ENCODE data around the gene SOX10.

SOX10 gene

DNA sequence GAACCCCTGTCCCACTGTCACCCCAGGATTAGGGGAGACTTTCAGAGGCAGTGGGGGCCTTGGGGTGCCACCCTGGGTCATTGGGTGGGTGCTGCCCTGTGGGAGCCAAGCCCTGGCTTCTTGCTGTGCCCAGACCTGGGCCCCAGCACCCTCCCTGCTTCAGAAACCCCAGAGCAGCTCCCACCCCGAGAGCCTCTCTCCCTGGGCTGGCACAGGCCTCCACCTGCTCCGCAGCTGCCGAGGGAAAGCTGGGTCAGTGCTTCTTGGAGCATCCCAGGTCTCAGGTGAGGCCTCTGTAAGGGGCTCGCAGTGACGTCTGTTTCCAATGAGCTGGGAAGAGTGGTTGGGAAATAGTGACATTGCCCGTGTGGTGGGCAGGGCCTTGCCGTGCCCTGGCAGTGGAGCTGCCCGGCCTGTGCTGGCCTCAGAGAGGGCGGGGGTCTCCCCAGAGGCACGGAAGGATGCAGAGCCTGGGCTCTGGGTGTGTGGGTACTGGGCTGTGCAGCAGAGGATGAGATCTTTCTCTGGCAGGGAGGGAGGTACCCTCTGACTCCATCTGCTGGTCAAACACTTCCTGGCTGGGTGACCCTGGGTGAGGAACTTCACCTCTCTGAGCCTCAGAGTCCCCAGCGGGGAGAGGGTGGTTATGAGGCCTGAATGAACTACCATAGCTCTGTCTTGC is 53.9 kb downstream of the SOX10 start:
- DNase-seq (ENCODE audit: low spot score) = peak; percentile 60

DNA sequence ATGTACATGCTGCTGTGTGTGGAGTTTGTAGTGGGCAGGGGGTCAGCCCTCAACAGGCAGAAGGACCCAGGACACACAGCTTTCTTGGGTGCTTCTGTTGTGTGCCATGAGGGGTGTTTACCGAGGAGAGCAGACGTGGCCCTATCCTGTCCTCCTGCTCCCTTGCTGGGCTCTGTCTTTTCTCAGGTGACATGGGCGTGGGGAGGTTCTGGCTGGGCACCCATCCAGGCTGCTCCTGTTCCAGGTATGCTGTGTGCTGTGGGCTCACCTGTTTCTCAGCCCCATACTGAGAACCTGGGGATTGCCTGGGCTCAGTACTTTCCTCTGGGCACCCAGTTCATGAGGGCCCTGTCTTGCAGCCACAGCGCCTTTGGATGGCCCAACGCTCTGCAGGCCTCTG is 55.0 kb downstream of the SOX10 start:
- DNase-seq (ENCODE audit: low spot score) = no peak

DNA sequence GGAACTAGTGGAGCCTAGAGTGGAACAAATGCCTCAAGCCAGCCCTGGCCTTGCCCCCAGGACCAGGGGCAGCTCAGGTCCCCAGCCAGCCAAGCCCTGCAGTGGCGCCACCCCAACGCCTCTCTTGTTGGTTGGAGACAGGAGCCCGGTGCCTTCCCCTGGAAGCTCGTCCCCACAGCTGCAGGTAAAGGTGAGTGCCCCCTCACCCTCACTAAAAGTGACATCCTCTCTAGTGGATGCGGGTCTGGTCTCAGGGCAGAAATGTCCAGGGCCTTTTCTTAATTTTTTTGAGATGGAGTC is 56.8 kb downstream of the SOX10 start:
- DNase-seq (ENCODE audit: low spot score) = no peak

DNA sequence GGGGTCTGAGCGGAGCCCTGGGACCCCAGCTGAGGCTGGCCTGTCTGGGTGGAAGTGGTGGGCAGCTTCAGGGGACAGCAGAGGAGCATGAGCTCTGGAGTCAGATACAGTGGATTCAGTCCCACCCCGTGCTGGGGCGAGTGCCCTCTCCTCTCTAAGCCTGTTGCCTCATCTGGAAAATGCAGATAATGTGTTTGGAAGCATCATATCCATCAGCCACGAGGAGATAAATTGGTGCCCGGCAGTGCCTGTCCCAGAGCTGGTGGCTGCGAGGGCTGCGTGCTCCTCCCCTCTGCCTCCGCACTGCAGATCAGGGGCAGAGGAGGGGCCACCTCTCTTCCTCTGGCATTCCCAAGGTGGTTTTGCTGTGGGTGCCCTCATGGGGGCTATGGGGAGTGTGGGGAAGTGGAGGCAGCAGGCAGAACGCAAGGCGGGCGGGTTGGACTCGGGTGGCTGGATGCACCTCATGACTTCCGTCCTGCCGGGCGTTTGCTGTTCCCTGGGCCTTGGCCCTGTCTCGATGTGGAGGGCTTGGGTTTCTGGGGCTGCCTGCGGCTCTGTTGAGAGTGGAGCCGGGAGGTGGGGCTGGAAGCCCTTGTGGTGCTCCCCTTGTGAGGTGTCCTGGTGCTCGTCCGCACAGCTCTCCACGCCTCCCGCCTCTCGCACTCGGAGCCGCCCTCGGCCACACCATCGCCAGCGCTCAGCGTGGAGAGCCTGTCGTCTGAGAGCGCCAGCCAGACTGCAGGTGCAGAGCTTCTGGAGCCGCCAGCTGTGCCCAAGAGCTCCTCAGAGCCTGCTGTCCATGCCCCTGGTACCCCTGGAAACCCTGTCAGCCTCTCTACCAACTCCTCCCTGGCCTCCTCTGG is 57.4 kb downstream of the SOX10 start:
- DNase-seq (ENCODE audit: low spot score) = no peak

DNA sequence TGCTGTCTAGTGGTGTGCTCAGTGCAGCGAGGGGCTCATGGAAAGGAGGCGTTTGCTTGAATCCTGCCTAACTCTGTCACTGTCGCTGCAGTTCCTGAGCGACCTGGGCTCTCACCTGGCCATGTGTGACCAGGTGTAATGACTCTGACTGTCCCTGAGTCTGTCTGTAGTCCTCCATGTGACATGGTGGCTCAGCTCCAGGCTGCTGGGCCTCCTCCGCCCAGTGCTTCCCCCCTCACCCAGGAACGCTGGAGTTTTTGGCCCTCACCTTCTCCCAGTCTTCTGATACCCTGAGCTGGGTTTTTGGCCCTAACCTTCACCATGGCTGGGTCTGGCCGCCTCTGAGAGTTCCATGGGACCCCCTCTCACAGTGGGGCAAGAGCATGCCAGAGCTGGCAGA is 58.0 kb downstream of the SOX10 start:
- DNase-seq (ENCODE audit: low spot score) = no peak

DNA sequence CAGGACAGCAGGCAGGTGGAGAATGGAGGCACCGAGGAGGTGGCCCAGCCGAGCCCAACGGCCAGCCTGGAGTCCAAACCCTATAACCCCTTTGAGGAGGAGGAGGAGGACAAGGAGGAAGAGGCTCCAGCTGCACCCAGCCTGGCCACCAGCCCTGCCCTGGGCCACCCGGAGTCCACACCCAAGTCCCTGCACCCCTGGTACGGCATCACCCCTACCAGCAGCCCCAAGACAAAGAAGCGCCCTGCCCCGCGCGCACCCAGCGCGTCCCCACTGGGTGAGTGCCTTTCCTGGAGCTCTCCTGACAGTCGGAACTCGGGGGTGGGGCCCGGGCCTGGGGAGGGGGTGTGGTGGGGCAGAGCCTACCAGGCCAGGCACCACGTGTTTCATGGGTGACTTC is 58.6 kb downstream of the SOX10 start:
- no peak for DNase-seq (ENCODE audit: low spot score)

DNA sequence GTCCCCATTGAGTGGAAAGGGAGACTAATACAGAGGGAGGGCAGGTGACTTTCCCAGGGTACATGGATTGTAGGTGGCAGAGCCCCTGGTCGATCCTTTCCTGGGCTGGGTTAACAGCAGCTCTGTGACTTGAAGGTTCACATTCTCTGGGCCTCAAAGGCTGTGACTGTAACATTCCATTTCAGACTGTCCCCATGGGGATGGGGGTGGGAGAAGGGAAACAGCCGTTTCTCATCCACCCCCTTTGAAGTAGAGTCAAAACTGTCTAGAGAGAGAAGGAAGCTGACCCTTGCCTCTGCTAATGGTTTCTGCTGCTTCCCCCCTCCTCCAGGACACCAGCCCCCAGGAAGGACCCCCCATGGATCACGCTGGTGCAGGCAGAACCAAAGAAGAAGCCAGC is 59.0 kb downstream of the SOX10 start:
- DNase-seq (ENCODE audit: low spot score) = no peak

DNA sequence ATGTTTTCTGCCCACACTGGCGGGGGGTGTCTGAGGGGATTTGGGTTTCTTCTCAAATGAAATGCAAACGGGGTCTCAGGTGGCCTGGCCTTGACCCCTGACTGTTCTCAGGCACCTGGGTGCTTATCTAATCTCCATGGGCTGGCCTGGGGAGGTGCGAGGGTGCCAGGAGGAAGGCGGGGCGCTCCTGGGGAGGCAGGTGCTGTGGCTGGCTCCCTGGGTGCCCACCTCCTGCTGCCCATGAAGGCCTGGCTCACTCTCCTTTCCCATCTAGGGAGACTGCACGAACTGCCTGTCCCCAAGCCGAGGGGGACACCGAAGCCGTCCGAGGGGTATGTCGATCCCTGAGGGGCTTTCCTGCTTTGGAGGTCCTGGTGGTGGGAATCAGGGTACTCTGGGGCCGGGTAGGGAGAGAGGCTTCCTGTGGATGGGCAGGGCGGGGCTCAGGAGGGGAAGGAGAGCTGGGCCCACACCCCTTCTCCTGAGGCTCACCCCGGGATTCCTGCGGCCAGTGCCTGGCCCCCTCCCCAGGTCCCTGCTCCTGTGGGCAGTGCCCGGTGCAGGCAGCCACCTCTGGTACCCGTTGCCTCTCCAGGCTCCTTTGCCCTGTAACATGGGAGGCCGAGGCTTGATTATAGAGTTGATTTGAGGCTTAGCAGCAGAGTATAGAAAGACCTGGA is 59.8 kb downstream of the SOX10 start:
- DNase-seq (ENCODE audit: low spot score) = no peak

DNA sequence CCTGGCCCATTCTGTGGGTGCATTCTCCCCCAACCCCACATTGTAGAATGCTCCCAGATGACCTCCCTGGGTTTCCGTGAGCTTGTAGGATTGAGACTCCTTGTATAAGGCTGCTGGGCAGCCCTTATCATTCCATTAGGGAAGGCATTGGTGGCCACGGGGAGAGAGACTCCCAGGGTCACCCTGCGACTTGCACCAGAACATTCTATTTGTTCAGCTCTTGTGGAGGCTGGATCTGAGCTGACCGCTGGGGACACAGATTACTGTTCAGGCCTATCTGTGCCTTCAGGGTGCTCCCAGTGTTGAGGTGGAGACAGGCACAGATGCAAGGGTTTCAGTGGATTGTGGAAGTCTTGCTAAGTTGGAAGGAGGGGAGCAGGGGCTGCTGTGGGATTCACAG is 60.4 kb downstream of the SOX10 start:
- DNase-seq (ENCODE audit: low spot score) = no peak
